IPS DF 6.9 (cell line): ENCODE measurements around the gene MLLT1.

Experiments
- DNase-seq: peaks from one replicate; pipeline ENCODE4 v3.0.0-alpha.2; 2013; ENCODE audit warnings: low read depth, low spot score
- H3K27ac ChIP-seq: one replicate; pipeline ENCODE4 v1.5.1; 2013; ENCODE audit warnings: low read length, control low read depth
- H3K27me3 ChIP-seq: 2 replicates; pipeline ENCODE4 v1.6.1; 2013; ENCODE audit warnings: mild to moderate bottlenecking, low read length; ENCODE audit not compliant: control insufficient read depth, insufficient read depth
- H3K36me3 ChIP-seq: 2 replicates; pipeline ENCODE4 v1.6.1; 2013; ENCODE audit warnings: low read length; ENCODE audit not compliant: control insufficient read depth, insufficient read depth
- H3K4me1 ChIP-seq: 2 replicates; pipeline ENCODE4 v1.6.1; 2013; ENCODE audit warnings: low read length; ENCODE audit not compliant: control insufficient read depth, insufficient read depth
- H3K4me3 ChIP-seq: 2 replicates; pipeline ENCODE4 v1.5.1; 2013; ENCODE audit warnings: mild to moderate bottlenecking, low read length
- H3K9me3 ChIP-seq: 2 replicates; pipeline ENCODE4 v1.6.1; 2013; ENCODE audit warnings: low read length, inconsistent platforms; ENCODE audit not compliant: control insufficient read depth, insufficient read depth
- WGBS: extraction: QIAGEN DNeasy Blood & Tissue Kit; methylation state at CpG from one replicate; pipeline ENCODE4 v1.1.7; 2013; ENCODE audit warnings: mixed read lengths, missing lambda C conversion rate; ENCODE audit not compliant: insufficient read length, insufficient coverage; 5-methylcytosine and 5-hydroxymethylcytosine counted together

MLLT1 gene

DNA sequence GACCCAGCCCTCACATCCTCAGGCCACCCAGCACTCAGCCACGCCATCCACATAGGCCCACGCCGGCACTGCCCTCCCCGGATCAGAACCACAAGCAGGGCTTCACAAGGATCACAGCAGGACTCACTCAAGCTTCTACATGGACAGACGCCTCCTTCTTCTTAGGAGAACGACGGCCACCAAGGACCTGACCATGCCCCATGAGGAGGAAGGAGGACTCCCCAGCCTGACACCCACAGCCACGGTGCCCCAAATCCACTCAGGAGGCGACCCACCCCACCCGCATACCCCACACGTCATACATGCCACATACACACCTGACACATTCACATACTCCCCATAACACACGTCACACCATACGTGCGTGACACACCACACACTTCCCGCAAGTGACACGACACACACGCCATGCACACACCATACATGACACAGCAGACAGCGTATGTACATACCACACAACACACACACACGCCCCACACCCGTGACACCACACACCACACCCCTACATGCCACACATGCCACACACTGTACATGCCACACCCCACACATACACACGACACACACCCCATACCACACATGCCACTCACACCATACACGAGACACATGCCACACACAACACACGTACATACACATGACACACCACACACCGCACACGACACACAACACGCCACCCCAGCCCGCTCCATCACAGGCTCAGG, 50.4 kb downstream of the MLLT1 start:
- DNase-seq: no peak
- H3K36me3 ChIP-seq: peaks cover 25% of the 10 kb centered on the region
- WGBS: 100% methylated on average over 15 of the region's 27 CpGs
- H3K27ac ChIP-seq: no peak overlapping the region
- no peaks in the 10 kb centered on the region for H3K4me1 ChIP-seq
- no peak overlapping the region for H3K4me3 ChIP-seq
- H3K9me3 ChIP-seq: no peaks in the 10 kb centered on the region
- no peaks in the 10 kb centered on the region for H3K27me3 ChIP-seq

DNA sequence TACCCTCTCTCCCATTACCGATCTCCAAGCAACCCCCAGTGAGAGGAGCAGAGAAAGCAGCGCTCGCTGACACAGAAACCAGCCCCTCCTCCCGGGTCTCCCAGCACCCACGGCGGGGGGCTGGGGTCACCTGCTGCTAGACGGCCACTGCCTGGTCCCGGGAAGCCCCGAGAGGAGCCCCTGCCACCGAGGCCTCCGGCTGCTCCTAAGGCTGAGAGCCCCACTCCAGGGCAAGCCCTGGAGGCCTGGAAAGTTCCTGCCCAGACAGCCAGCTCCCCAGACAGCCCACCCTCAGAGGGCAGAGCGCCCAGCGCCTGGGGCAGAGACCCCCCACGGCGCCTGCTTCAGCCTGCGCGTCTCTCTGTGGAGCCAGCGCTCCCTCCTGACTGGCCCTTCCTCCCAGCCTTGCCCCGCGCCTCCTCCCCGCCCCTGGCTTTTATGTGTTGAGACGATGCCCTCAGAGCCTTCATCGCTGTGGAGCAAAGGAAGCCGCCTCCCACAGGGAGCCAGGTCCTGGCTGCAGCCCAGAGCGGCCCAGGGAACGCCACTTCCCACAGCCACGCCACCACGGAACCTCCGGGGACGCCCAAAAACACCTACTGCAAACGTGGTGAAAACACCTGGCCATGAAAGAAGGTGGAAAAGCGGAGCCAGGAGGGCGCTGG, 51.1 kb downstream of the MLLT1 start:
- Histone ChIP-seq H3K4me3 (no peak overlapping the region), H3K9me3 (no peaks in the 10 kb centered on the region), H3K27me3 (no peaks in the 10 kb centered on the region), H3K4me1 (no peaks in the 10 kb centered on the region), H3K27ac (no peak overlapping the region), H3K36me3 (peaks cover 29% of the 10 kb centered on the region)
- no peak for DNase-seq
- WGBS: no CpG with 5 or more reads among the region's 33 CpGs

DNA sequence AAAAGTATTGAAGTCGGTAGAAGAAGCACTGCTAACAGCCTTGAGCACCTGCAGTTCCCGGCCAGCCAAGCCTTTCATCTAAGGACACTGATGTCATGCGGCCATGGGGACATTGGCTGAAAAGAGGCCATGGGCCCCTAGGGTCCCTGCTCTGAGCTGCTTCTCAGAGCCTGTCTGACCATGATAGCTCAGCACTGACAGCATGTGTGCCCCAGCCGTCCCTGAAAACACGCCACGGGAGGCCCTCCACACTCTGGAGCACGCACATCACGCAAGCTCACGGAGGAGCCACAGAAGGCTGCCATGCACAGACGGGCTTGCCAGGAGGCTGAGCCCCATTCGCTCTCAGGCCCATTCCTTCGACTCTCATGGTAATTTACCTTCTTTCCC, 51.8 kb downstream of the MLLT1 start:
- Histone ChIP-seq H3K4me1 (no peaks in the 10 kb centered on the region), H3K27ac (no peak overlapping the region)

DNA sequence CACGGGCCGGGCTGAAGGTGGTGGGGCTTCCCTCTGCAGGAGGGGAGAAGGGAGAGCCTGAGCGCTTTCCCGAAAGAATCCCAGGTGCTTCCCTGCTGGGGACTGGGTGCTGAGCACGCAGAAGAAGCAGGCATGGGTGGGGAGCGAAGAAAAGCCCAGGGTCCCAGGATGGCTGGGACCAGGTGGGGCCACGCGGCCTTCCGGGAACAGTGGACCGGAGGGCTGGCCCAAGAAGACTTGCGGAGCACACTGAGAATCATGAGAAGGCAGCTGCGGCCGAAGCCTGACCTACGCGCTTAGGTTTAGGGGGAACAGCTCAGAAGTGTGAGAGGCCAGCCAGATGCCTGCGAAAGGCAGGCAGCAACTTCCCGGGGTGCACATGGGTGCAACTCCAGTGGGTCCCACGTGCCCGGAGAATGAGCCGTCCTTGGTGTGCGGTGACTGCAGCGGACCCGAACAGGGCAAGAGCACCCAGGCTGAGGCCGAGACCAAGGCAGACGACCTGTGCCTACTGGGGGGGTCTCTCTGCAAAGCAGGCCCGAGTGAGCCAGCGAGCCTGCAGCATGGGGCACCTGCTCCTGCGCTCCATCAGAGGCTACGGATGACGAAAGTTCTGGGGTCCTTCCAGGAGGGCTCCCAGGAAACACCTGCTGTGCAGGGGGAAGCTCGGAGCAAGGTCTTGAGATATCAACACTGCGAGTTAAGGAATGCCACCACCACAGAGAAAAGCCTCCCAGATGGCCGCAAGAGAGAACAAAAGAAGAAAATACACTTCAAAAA, 52.4 kb downstream of the MLLT1 start:
- peaks cover 29% of the 10 kb centered on the region for H3K36me3 ChIP-seq
- H3K27me3 ChIP-seq: no peaks in the 10 kb centered on the region
- H3K27ac ChIP-seq: no peak overlapping the region
- no peaks in the 10 kb centered on the region for H3K9me3 ChIP-seq
- no peaks in the 10 kb centered on the region for H3K4me1 ChIP-seq
- no peak for DNase-seq
- H3K4me3 ChIP-seq: no peak overlapping the region
- no CpG with 5 or more reads among the region's 33 CpGs for WGBS

More for the DNA sequence above, 51.8 kb downstream of the MLLT1 start:
- no CpG with 5 or more reads among the region's 12 CpGs for WGBS
- Histone ChIP-seq H3K4me3 (no peak overlapping the region), H3K9me3 (no peaks in the 10 kb centered on the region), H3K36me3 (peaks cover 29% of the 10 kb centered on the region), H3K27me3 (no peaks in the 10 kb centered on the region)
- no peak for DNase-seq

DNA sequence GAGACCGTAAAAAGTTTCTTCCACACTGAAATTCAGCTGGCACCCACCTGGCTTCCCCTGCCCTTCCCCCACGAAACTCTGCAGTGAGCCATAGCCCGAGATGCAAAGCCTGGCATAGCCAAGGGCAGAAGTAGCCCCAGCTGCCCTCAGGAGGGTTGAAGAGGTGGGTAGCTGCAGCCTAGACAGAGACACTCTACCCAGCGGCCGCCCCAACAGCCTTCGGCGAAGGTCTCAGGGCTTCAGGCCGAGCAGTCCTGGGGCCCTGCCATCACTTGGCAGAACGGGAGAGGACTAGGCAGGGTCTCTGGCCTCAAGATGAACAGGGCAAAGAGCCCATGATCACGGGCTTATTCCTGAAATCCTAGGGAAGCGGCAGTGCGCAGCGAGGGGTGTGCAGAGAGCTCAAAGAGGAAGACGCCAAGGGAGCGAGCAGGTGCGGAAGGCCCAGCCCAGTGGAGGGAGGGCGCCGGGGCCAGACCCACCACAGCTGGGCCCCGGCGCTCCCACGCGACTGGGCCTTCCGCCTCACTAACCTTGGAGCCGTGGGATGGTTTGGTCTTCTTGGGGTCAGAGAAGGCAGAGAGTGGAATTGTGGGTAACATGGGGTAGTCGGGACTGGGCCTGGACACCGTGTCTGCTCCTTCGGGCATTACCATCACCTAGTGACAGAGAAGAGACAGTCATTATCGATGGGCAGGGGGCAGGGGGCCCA, 53.2 kb downstream of the MLLT1 start:
- no peak overlapping the region for H3K27ac ChIP-seq
- no peak overlapping the region for H3K4me3 ChIP-seq
- DNase-seq: no peak
- H3K9me3 ChIP-seq: no peaks in the 10 kb centered on the region
- H3K27me3 ChIP-seq: no peaks in the 10 kb centered on the region
- peaks cover 32% of the 10 kb centered on the region for H3K36me3 ChIP-seq
- no peaks in the 10 kb centered on the region for H3K4me1 ChIP-seq
- no CpG with 5 or more reads among the region's 28 CpGs for WGBS

DNA sequence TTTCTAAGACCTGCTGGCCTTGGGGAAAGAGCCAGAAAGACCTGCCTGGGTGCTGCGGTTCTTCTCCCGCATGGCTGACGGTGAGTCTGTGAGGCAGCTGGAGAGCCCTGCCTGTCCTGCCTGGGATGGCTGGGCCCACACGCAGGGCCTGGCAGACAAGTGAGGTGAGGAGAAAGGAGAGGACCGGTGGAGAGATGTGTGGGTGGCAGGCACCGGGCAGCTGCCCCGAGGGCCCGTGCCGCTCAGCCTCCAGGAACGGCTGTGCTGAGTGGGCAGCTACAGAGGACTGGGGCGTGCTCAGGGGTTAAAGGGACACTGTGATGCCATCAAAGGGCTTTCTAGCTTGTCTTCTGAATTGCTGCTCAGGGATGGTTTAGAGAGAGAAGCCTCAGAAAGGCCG, 53.8 kb downstream of the MLLT1 start:
- no peaks in the 10 kb centered on the region for H3K9me3 ChIP-seq

DNA sequence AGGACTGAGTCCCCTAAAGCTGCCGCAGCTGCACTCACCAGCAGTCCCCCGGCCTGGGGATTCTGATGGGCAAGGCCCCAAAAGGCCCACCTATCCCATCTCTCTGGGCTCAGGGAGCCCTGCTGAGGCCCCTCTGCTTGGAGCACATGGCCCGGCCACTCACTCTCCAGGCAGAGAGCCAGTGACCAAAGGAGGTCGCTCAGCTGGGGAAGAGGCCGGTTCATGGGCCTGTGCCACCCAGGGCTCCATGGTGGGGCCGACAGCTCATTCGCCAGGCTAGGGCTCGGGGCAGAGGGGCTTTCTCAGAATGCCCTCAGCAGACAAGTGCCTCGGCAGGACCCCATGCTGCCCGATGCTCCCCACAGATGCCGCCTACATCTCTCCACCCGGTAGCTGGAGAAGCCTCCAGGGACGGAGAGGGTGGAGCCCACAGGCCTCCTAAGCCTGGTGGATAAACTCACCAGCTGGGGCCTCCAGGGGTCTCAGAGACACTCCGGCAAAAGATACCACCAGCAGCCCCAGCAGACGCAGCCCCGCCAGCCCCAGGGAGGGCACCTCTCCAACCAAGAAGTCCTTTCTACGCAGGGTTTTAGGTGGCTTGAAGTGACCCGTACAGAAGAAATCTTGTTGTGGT, 54.4 kb downstream of the MLLT1 start:
- no peak overlapping the region for H3K4me3 ChIP-seq
- no peaks in the 10 kb centered on the region for H3K4me1 ChIP-seq
- no peak for DNase-seq
- H3K36me3 ChIP-seq: peaks cover 32% of the 10 kb centered on the region
- H3K27me3 ChIP-seq: no peaks in the 10 kb centered on the region
- H3K27ac ChIP-seq: no peak overlapping the region
- H3K9me3 ChIP-seq: no peaks in the 10 kb centered on the region
- no CpG with 5 or more reads among the region's 18 CpGs for WGBS

More for the DNA sequence above, 53.8 kb downstream of the MLLT1 start:
- Histone ChIP-seq H3K4me3 (no peak overlapping the region), H3K27ac (no peak overlapping the region), H3K4me1 (no peaks in the 10 kb centered on the region), H3K36me3 (peaks cover 33% of the 10 kb centered on the region), H3K27me3 (no peaks in the 10 kb centered on the region)
- no peak for DNase-seq
- no CpG with 5 or more reads among the region's 12 CpGs for WGBS

DNA sequence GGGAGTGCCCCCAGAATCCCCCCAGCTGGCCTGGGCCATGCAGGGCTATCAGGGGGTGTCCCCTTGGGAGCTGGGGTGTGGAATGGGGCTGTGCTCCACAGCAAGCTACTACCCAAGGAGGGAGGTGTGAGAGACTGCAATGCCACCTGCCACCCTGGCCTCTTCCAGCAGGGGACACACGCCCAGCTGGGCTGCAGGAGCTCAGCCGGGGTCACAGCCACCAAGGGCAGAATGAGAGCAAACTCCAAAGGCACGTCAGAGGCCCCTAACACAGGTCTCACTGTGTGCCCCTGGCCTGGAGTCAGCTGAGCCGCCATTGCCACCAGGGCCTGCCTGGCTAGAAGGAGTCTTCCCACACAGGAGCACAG, 55.5 kb downstream of the MLLT1 start:
- Histone ChIP-seq H3K36me3 (peaks cover 23% of the 10 kb centered on the region), H3K27me3 (no peaks in the 10 kb centered on the region), H3K4me3 (no peak overlapping the region), H3K9me3 (no peaks in the 10 kb centered on the region), H3K27ac (no peak overlapping the region), H3K4me1 (no peaks in the 10 kb centered on the region)
- no CpG with 5 or more reads among the region's 4 CpGs for WGBS
- DNase-seq: no peak

DNA sequence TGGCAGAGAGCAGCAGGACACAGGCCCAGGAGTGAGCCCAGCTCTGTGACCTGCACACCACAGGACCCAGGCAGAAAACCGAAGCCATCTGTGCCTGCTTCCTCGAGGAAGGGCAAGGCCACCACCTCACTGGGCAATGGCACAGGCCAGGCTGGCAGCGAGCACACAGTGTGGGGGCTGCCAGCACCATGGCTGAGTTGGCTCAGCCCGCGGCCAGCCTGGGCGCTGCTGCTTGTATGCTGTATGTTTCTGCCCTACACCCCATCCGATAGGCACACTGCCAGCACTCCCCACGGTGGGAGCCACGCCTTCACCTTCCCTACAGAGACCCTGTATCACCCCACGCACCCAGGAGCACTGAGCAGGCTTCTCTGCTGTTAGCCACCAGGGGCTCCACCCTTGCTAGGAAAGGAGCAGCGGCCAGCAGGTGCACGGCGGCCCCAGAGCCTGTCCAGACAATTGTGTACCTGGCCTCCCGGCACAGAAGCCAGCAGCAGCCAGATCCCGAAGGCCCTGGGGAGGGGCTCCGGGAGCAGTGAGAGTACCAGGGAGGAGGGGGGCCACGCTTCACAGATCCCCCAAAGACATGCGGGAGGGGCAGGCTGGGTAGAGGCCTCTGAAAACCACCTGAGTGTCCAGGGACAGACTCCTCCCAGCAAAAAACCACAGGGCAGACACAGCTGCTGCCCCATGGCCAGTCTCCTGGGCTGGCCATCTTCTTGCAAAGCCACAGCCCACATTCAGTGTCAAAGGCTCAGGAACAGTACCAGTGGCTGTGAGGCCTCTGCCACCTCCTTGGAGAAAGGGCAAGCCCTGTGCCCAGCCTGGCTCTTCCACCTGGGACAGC, 56.1 kb downstream of the MLLT1 start:
- WGBS: no CpG with 5 or more reads among the region's 18 CpGs
- H3K36me3 ChIP-seq: peaks cover 23% of the 10 kb centered on the region
- no peaks in the 10 kb centered on the region for H3K9me3 ChIP-seq
- H3K27me3 ChIP-seq: no peaks in the 10 kb centered on the region
- no peak for DNase-seq
- H3K27ac ChIP-seq: no peak overlapping the region
- no peaks in the 10 kb centered on the region for H3K4me1 ChIP-seq
- no peak overlapping the region for H3K4me3 ChIP-seq
